Parathyroid adenoma (tissue), 2 donors: ENCODE data around the gene SDR39U1.

Experiments
- H2AFZ ChIP-seq: fragments of 300-600 bp; sonication (generic); one replicate; pipeline ENCODE4 v1.7.0; 2017; ENCODE audit warnings: antibody characterized with exemption, mild to moderate bottlenecking
- H3K27ac ChIP-seq: fragments of 300-600 bp; sonication (generic); one replicate; pipeline ENCODE4 v1.7.0; 2017
- H3K27me3 ChIP-seq: fragments of 300-600 bp; sonication (generic); one replicate; pipeline ENCODE4 v1.7.0; 2017; ENCODE audit warnings: low read length; ENCODE audit not compliant: control insufficient read depth, insufficient read depth
- H3K36me3 ChIP-seq: fragments of 300-600 bp; sonication (generic); one replicate; pipeline ENCODE4 v1.7.0; 2017; ENCODE audit warnings: low read length; ENCODE audit not compliant: control insufficient read depth, insufficient read depth
- H3K4me1 ChIP-seq: fragments of 300-600 bp; sonication (generic); one replicate; pipeline ENCODE4 v1.7.0; 2017; ENCODE audit warnings: control low read depth
- H3K4me2 ChIP-seq: fragments of 300-600 bp; sonication (generic); one replicate; pipeline ENCODE4 v1.7.0; 2017; ENCODE audit warnings: low read length
- H3K4me3 ChIP-seq: fragments of 300-600 bp; sonication (generic); one replicate; pipeline ENCODE4 v1.7.0; 2017; ENCODE audit warnings: low read depth, low read length
- H3K79me2 ChIP-seq: fragments of 300-600 bp; sonication (generic); one replicate; pipeline ENCODE4 v1.7.0; 2017; ENCODE audit warnings: control low read depth
- H3K9ac ChIP-seq: fragments of 300-600 bp; sonication (generic); one replicate; pipeline ENCODE4 v1.7.0; 2017; ENCODE audit warnings: mild to moderate bottlenecking
- H3K9me3 ChIP-seq: fragments of 300-600 bp; sonication (generic); one replicate; pipeline ENCODE4 v1.7.0; 2017; ENCODE audit warnings: low read length; ENCODE audit not compliant: control insufficient read depth
- TF ChIP-seq, protein P1 (sequence below): fragments of 300-600 bp; sonication (generic); IDR thresholded peaks from one replicate; pipeline ENCODE4 v1.7.0; 2017; ENCODE audit warnings: antibody characterized with exemption, mild to moderate bottlenecking
- donor health status: primary hyperparathyroidism.

SDR39U1 gene

DNA sequence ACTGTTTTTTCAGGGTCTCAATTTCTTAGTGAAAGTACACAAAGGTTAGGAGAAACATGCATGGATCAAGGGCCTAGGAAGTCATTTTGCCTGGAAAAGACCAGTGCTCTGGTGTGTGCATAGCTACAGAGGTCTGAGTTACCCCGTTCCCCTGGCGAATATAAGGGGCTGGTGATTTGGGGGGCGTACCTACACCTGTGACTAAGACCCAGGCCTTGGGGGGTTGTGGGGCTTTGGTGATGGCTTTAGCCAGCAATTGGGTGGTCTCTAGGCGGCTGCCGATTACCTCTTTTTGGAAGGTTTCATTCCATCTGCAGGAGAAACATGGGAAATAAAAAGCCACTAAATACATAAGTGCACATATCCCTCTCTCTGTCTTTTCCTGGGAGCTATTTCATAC, 1.1 kb downstream of the SDR39U1 start:
- Histone ChIP-seq H3K27ac (peak overlapping the region; percentile 98), H3K4me1 (peaks cover 8% of the 10 kb centered on the region), H3K4me3 (peak overlapping the region; percentile 93), H3K9ac (no peak overlapping the region), H3K4me2 (peak overlapping the region; percentile 86), H3K36me3 (no peaks in the 10 kb centered on the region), H3K9me3 (no peaks in the 10 kb centered on the region), H3K27me3 (no peaks in the 10 kb centered on the region), H2AFZ (peak overlapping the region; percentile 89), H3K79me2 (no peaks in the 10 kb centered on the region)
- TF ChIP-seq, protein P1, sequence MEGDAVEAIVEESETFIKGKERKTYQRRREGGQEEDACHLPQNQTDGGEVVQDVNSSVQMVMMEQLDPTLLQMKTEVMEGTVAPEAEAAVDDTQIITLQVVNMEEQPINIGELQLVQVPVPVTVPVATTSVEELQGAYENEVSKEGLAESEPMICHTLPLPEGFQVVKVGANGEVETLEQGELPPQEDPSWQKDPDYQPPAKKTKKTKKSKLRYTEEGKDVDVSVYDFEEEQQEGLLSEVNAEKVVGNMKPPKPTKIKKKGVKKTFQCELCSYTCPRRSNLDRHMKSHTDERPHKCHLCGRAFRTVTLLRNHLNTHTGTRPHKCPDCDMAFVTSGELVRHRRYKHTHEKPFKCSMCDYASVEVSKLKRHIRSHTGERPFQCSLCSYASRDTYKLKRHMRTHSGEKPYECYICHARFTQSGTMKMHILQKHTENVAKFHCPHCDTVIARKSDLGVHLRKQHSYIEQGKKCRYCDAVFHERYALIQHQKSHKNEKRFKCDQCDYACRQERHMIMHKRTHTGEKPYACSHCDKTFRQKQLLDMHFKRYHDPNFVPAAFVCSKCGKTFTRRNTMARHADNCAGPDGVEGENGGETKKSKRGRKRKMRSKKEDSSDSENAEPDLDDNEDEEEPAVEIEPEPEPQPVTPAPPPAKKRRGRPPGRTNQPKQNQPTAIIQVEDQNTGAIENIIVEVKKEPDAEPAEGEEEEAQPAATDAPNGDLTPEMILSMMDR: no peak

DNA sequence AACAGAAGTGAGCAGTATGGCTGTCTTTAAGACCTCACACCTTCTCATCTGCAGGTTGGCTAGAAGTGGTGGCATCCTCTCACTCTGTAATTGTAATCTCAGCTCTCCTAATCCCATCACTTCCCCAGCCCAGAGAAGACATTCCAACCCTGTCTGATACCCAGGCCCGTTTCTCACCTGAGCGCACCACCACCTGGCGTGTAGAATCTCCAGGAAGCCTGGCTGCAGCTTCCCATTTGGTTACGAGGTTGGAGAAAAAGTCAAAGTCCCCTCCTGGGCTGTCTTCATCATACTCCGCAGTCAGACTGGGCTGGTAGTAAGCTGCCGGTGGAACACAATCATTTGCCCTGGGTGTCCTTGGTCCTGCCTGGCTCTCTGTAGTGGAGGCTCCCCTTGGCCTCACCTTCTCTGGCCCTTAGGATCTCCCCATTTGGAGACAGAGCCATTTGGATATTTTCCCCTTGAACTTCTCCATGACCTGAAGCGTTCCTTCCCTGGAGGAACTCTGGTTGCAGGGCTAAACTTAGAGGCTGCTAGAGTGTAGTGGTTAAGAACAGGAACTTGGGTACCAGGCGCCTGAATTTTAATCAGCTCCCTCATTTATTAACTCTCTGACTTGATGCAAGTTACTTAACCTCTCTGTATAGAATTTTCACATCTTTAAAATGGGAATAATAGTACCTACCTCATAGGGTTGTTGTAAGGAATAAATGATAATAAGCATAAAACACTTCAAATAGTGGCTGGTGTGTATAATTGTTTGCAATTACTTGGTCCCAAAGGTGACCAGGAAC, 1.8 kb downstream of the SDR39U1 start:
- Histone ChIP-seq H3K4me1 (peaks cover 8% of the 10 kb centered on the region), H2AFZ (no peak overlapping the region), H3K4me3 (no peak overlapping the region), H3K36me3 (no peaks in the 10 kb centered on the region), H3K9ac (no peak overlapping the region), H3K79me2 (no peaks in the 10 kb centered on the region), H3K4me2 (no peak overlapping the region), H3K27ac (no peak overlapping the region), H3K27me3 (no peaks in the 10 kb centered on the region), H3K9me3 (no peaks in the 10 kb centered on the region)
- TF ChIP-seq, protein P1: no peak

DNA sequence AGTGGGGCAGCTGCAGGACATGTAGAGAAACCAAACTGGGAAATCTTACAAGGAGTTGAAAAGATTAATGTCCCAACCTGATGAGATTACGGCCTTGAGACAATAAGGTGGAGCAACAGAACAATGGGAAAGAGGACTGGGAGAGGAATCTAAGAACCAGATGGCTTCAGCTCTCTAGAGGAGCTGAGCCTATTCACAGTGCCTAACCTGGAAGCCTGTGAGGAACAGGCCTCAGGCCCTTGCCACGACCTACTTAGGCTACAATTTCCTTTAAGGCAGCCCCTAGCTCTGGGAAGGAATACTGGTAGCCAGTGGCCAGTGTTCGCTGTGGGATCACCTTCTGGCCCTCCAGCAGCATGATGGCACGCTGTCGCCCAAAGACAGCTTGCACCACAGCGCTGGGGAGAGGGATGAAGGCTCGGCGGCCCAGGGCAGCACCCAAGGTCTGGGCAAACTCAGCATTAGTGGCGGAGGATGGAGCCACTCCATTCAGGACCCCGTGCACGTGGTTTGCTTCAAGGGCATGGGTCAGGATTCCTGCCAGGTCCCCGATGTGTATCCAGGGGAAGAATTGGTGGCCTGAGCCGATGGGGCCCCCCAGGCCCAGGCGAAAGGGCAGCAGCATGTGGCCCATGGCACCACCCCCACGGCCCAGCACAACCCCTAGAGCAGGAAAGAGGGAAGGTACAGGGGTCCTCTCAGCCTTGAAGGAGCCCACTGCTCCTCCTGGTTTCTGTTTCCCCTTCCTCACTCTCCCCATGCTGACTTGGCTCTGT, 2.6 kb downstream of the SDR39U1 start:
- H3K4me1 ChIP-seq: peaks cover 8% of the 10 kb centered on the region

DNA sequence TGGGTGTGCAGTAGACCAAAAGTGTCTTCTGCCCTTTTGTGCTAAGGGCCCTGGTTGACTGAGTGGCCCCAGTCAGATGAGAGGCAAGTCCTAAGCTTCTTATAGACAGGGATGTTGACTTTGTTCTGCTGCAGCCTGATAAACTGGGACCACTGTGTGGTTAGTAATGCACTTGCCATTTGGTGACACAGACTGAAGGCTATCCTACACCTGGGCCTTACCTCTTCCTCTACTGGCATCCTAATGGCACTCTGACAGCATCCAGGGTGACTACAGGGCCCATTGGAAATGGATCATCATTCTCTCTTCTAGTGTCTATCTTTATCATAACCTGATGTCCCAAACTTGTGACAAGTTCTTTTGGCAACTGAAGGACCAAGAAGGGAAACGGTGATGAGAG, 3.3 kb downstream of the SDR39U1 start:
- Histone ChIP-seq H3K9ac (no peak overlapping the region), H2AFZ (no peak overlapping the region), H3K27ac (no peak overlapping the region), H3K27me3 (no peaks in the 10 kb centered on the region), H3K4me2 (no peak overlapping the region), H3K9me3 (no peaks in the 10 kb centered on the region), H3K4me3 (no peak overlapping the region), H3K36me3 (no peaks in the 10 kb centered on the region), H3K4me1 (peaks cover 8% of the 10 kb centered on the region), H3K79me2 (no peaks in the 10 kb centered on the region)
- TF ChIP-seq, protein P1: no peak

More for the DNA sequence above, 2.6 kb downstream of the SDR39U1 start:
- Histone ChIP-seq H3K79me2 (no peaks in the 10 kb centered on the region), H3K9ac (no peak overlapping the region), H3K27ac (no peak overlapping the region), H3K36me3 (no peaks in the 10 kb centered on the region), H3K4me2 (no peak overlapping the region), H3K9me3 (no peaks in the 10 kb centered on the region), H2AFZ (no peak overlapping the region), H3K4me3 (no peak overlapping the region), H3K27me3 (no peaks in the 10 kb centered on the region)
- TF ChIP-seq, protein P1: no peak
